Colonic mucosa (tissue), 4 donors: ENCODE results near the gene SEPTIN2. TPM values are rescaled to one million over a fixed set of nuclear protein-coding genes. Genes with fewer than 3 reads are reported as not detected.

Source experiments
- DNase-seq: peaks from one replicate; pipeline ENCODE4 v3.0.0-alpha.2; 2020
- H3K27ac ChIP-seq: fragments of 200-600 bp; one replicate; pipeline ENCODE4 v1.8.0; 2021
- H3K27me3 ChIP-seq: fragments of 200-600 bp; one replicate; pipeline ENCODE4 v1.8.0; 2021
- H3K36me3 ChIP-seq: fragments of 200-600 bp; one replicate; pipeline ENCODE4 v1.8.0; 2021
- H3K4me1 ChIP-seq: fragments of 200-600 bp; one replicate; pipeline ENCODE4 v1.8.0; 2021; ENCODE audit warnings: mild to moderate bottlenecking
- H3K4me3 ChIP-seq: fragments of 200-600 bp; one replicate; pipeline ENCODE4 v1.8.0; 2021
- H3K9ac ChIP-seq, 2 donors: one replicate each; pipeline ENCODE4 v1.7.0; 2013; ENCODE audit warnings: control low read depth in 2 of 2, low read depth in 2 of 2, low read length in 2 of 2
- H3K9me3 ChIP-seq: fragments of 200-600 bp; one replicate; pipeline ENCODE4 v1.8.0; 2021
- CTCF ChIP-seq: fragments of 200-600 bp; IDR thresholded peaks from one replicate; pipeline ENCODE4 v1.8.0; 2022; ENCODE audit warnings: antibody characterized with exemption, mild to moderate bottlenecking
- intact Hi-C: fragments of 100-400 bp; cut with DNase I; formaldehyde crosslinking; loops from one replicate; pipeline ENCODE4 v1.14.1; 2022
- total RNA-seq, 2 donors: library from RNA; stranded (reverse); fragmentation: NEBNext Ultra II Directional in 1 of 2; extraction: Animal tissue kit (Norgen Biotek cat#: 25700) in 1 of 2; gene quantifications; one replicate each; pipeline ENCODE4 v1.2.1, GENCODE V29; 2021
- donor health status: healthy.
- donor health status: DM: no; HTN: no; CAD: no.
- donor health status: DM: no; HTN: no; CAD: no.

The SEPTIN2 gene
- total RNA-seq, 2 donors from 2014 or later = 196 to 244 TPM

DNA sequence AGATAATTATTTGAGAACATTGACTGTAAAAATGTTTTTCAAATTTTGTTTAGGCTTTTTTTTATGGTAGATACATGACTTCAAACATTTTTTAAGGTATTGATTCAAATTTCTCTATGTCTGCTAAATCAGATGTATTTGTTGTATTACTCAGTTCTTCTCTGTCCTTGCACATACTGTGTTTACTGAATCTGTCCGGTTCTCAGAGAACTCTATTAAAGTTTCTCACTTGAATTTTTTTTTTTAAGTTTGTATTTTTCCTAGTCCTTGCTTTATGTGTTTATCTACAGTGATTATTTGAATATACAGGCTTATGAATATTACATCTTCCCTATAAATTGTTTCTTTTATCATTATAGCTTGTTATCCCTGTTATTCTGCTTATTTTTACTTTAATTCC, 5.3 kb downstream of the SEPTIN2 start:
- no peak overlapping the region for H3K9ac ChIP-seq
- no peak overlapping the region for H3K27ac ChIP-seq
- H3K36me3 ChIP-seq = no peaks in the 10 kb centered on the region
- DNase-seq = no peak
- no peak for TF ChIP-seq CTCF
- no peaks in the 10 kb centered on the region for H3K9me3 ChIP-seq
- intact Hi-C loops = no loop called here
- no peaks in the 10 kb centered on the region for H3K27me3 ChIP-seq
- no peak overlapping the region for H3K4me3 ChIP-seq
- no peaks in the 10 kb centered on the region for H3K4me1 ChIP-seq

- Histone ChIP-seq H3K4me1 (no peaks in the 10 kb centered on the region), H3K27ac (no peak overlapping the region), H3K9ac (no peak overlapping the region), H3K36me3 (no peaks in the 10 kb centered on the region), H3K9me3 (no peaks in the 10 kb centered on the region), H3K27me3 (no peaks in the 10 kb centered on the region), H3K4me3 (no peak overlapping the region)
- no peak for TF ChIP-seq CTCF
- no peak for DNase-seq
- intact Hi-C loops = no loop called here
Measured at GRCh38 chr2:241321886-241322285, 6.2 kb downstream of the SEPTIN2 start.

DNA sequence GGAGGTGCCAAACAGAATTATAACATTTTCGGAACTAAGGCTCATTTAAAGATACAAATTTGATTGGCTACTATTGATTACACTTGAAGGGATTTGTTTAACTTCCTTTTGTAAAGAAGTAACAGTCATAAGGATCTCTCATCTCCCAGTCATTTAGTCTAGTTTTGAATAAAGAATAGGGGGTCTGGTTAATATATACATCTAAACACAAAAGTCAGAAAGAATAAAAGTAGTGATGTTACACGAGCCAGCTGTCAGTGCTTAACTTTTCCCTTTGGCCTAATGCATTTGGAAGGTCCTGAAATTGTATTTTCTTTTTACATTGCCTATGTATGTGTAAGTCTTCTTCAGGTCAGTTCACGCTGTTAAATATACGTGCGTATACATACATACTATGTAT, 8.1 kb downstream of the SEPTIN2 start:
- intact Hi-C loops = no loop called here
- Histone ChIP-seq H3K4me1 (no peaks in the 10 kb centered on the region), H3K4me3 (no peak overlapping the region), H3K27me3 (no peaks in the 10 kb centered on the region), H3K9me3 (no peaks in the 10 kb centered on the region), H3K9ac (no peak overlapping the region), H3K27ac (no peak overlapping the region), H3K36me3 (no peaks in the 10 kb centered on the region)
- DNase-seq = no peak
- no peak for TF ChIP-seq CTCF

DNA sequence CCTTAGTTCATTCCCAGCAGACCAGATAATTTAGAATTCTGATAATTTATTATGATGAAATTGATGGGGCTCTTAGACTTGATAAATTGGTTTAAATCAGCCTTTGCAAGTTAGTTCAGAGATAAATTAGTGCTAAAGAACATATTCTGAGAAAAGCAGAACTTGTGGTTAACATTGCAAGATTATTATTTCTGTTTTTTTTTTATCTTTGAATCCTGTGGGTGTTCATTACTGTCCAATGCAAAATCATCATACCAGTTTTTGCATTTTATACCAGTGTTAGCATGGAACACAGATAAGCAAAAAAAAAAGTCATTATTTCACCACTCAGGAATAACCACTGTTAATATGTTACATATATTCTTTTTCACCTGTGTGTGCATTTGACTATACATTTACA, 9.1 kb downstream of the SEPTIN2 start:
- no peaks in the 10 kb centered on the region for H3K9me3 ChIP-seq
- intact Hi-C loops = no loop called here
- no peak for DNase-seq
- H3K9ac ChIP-seq = no peak overlapping the region
- no peaks in the 10 kb centered on the region for H3K36me3 ChIP-seq
- no peaks in the 10 kb centered on the region for H3K27me3 ChIP-seq
- no peaks in the 10 kb centered on the region for H3K4me1 ChIP-seq
- no peak for TF ChIP-seq CTCF
- H3K4me3 ChIP-seq = no peak overlapping the region
- no peak overlapping the region for H3K27ac ChIP-seq

DNA sequence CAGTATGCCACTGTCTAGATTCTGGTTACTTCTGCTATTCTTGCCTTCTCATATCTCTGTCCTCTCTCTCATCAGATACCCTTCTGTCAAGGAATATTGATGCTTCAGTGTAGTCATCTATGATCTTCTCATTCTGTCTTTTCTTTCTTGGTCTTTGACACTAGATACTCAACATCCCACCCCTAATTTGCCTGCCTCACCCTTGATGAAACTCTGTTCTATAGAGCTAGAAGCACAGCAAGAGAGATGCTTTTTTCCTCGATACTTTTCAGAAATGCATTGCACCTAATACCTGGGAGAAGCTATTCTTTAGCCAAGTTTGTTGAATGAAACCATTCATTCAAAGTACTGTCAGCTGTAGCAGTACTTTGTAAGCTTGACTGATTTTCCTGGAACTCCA, 9.5 kb downstream of the SEPTIN2 start:
- intact Hi-C loops = no loop called here
- Histone ChIP-seq H3K27ac (no peak overlapping the region), H3K9ac (no peak overlapping the region), H3K36me3 (no peaks in the 10 kb centered on the region), H3K4me3 (no peak overlapping the region), H3K9me3 (no peaks in the 10 kb centered on the region), H3K4me1 (no peaks in the 10 kb centered on the region), H3K27me3 (no peaks in the 10 kb centered on the region)
- TF ChIP-seq CTCF = no peak
- no peak for DNase-seq
